Liver (tissue), 3 donors: ENCODE measurements around the gene CTNNA2.

ENCODE experiments used
- CTCF ChIP-seq: fragments of 150-350 bp; IDR thresholded peaks from 2 replicates; pipeline ENCODE4 v1.5.1; 2017; ENCODE audit warnings: improper control_type of control experiment, low read depth, low read length; ENCODE audit not compliant: missing input control
- GABPA ChIP-seq, 2 donors: IDR thresholded peaks in 1 of 2; conservative IDR thresholded peaks in 1 of 2; 2 replicates each; pipeline ENCODE4 v1.6.1; 2016; ENCODE audit warnings: antibody characterized with exemption in 2 of 2, mild to moderate bottlenecking in 1 of 2, moderate library complexity in 1 of 2
- YY1 ChIP-seq: IDR thresholded peaks from 2 replicates; pipeline ENCODE4 v1.6.1; 2016; ENCODE audit warnings: antibody characterized with exemption, mild to moderate bottlenecking
- donor health status: healthy.
- donor health status: healthy.

- no peak for TF ChIP-seq CTCF
- TF ChIP-seq YY1, result no peak
- no peak for TF ChIP-seq GABPA (IDR thresholded peaks at IDR 0.05 in 1 of 2, conservative IDR thresholded peaks at IDR 0.05 in 1 of 2)
These were observed 790.4 kb downstream of the CTNNA2 start for GRCh38 chr2:80303006-80303908.
